B cell (primary cell): ENCODE data around the gene KAT2A. TPM values are rescaled to one million over a fixed set of nuclear protein-coding genes. Genes with fewer than 3 reads are reported as not detected.

Experiments
- ATAC-seq: fragments of 200-7000 bp; cut with Tn5 transposase; one replicate; pipeline ENCODE4 v1.10.0; 2021; ENCODE audit warnings: low read depth, mild to moderate bottlenecking, moderate number of reproducible peaks, moderate library complexity
- CTCF ChIA-PET: fragments of 350-600 bp; sonication (Branson Sonifier 250); formaldehyde crosslinking; loops from one replicate; lab custom pipeline; 2021; ENCODE audit warnings: antibody characterized with exemption, inconsistent platforms; lab: Charles Lee
- POLR2A ChIA-PET: fragments of 350-600 bp; sonication (Branson Sonifier 250); formaldehyde crosslinking; loops from one replicate; lab custom pipeline; 2021; ENCODE audit warnings: antibody characterized with exemption; lab: Charles Lee
- DNase-seq: peaks from one replicate; pipeline ENCODE4 v3.0.0; 2013
- H2AFZ ChIP-seq: 2 replicates; pipeline ENCODE4 v1.6.1; 2012; ENCODE audit warnings: mild to moderate bottlenecking, low read depth, low read length; ENCODE audit not compliant: insufficient read depth, poor library complexity, severe bottlenecking
- H3K27ac ChIP-seq, 2 donors: 1 replicate in 1 of 2; 2 replicates in 1 of 2; pipeline ENCODE4 v1.5.1; 2012 to 2013; ENCODE audit warnings: low read length in 2 of 2, mild to moderate bottlenecking in 2 of 2, moderate library complexity in 1 of 2
- H3K27me3 ChIP-seq, 4 experiments: fragments of 200-600 bp in 1 of 4; sonication (generic) in 1 of 4; replicated peaks in 1 of 4; 1 replicate in 2 of 4; 2 replicates in 2 of 4; pipeline versions ENCODE4 v1.6.1 to v1.7.0; 2013 to 2016; ENCODE audit warnings: low read length in 3 of 4, mild to moderate bottlenecking in 2 of 4, mixed read lengths in 1 of 4, moderate library complexity in 1 of 4; ENCODE audit not compliant: insufficient read depth in 4 of 4, control insufficient read depth in 3 of 4; ENCODE audit errors: control extremely low read depth in 1 of 4
- H3K36me3 ChIP-seq, 2 experiments: replicated peaks in 1 of 2; 1 replicate in 1 of 2; 2 replicates in 1 of 2; pipeline versions ENCODE4 v1.6.1 to v1.7.1; 2013; ENCODE audit warnings: low read length in 1 of 2; ENCODE audit not compliant: insufficient read depth in 2 of 2, control insufficient read depth in 1 of 2; ENCODE audit errors: control extremely low read depth in 1 of 2, extremely low read depth in 1 of 2
- H3K4me1 ChIP-seq, 2 donors: fragments of 200-600 bp in 1 of 2; sonication (generic) in 1 of 2; 1 replicate in 1 of 2; 2 replicates in 1 of 2; pipeline versions ENCODE4 v1.5.1 to v1.6.1; 2013 to 2017; ENCODE audit warnings: low read length in 2 of 2; ENCODE audit not compliant: control insufficient read depth in 2 of 2, insufficient read depth in 2 of 2
- H3K4me2 ChIP-seq: replicated peaks from 2 replicates; pipeline ENCODE3; 2012; ENCODE audit warnings: mild to moderate bottlenecking, low read depth, low read length; ENCODE audit not compliant: poor library complexity, severe bottlenecking
- H3K4me3 ChIP-seq, 5 experiments: fragments of 200-600 bp in 1 of 5; sonication (generic) in 1 of 5; 1 replicate in 3 of 5; 2 replicates in 2 of 5; pipeline versions ENCODE4 v1.5.1 to v1.7.0; 2011 to 2016; ENCODE audit warnings: low read length in 4 of 5, mild to moderate bottlenecking in 4 of 5, low read depth in 2 of 5, control low read depth in 1 of 5, moderate library complexity in 1 of 5; ENCODE audit not compliant: insufficient read depth in 1 of 5; ENCODE audit errors: control extremely low read depth in 1 of 5, extremely low read depth in 1 of 5
- H3K79me2 ChIP-seq: fragments of 200-600 bp; sonication (generic); one replicate; pipeline ENCODE4 v1.6.0; 2016; ENCODE audit warnings: low read length; ENCODE audit not compliant: control insufficient read depth, insufficient read depth
- H3K9ac ChIP-seq: fragments of 200-600 bp; sonication (generic); 2 replicates; pipeline ENCODE4 v1.6.1; 2017; ENCODE audit warnings: mild to moderate bottlenecking, low read length, moderate library complexity
- H3K9me3 ChIP-seq, 3 donors: one replicate each; pipeline versions ENCODE4 v1.6.1 to v1.7.1; 2013; ENCODE audit warnings: low read length in 2 of 3; ENCODE audit not compliant: control insufficient read depth in 2 of 3, insufficient read depth in 1 of 3; ENCODE audit errors: control extremely low read depth in 1 of 3
- H4K20me1 ChIP-seq: 2 replicates; pipeline ENCODE4 v1.6.0; 2012; ENCODE audit warnings: mild to moderate bottlenecking, low read length; ENCODE audit not compliant: insufficient read depth, control insufficient read depth, poor library complexity, severe bottlenecking
- H3K27ac Mint-ChIP-seq: one replicate; pipeline ENCODE4 v1.8.0; 2021; ENCODE audit warnings: mixed read lengths
- H3K27me3 Mint-ChIP-seq: one replicate; pipeline ENCODE4 v1.8.0; 2021; ENCODE audit warnings: mixed read lengths
- H3K4me1 Mint-ChIP-seq: one replicate; pipeline ENCODE4 v1.8.0; 2021; ENCODE audit warnings: mixed read lengths
- H3K4me3 Mint-ChIP-seq: one replicate; pipeline ENCODE4 v1.8.0; 2021; ENCODE audit warnings: mixed read lengths
- H3K9me3 Mint-ChIP-seq: one replicate; pipeline ENCODE4 v1.8.0; 2022; ENCODE audit warnings: mixed read lengths; ENCODE audit not compliant: insufficient read depth
- CTCF ChIP-seq: fragments of 200-600 bp; IDR thresholded peaks from one replicate; pipeline ENCODE4 v1.8.0; 2022; ENCODE audit warnings: antibody characterized with exemption, mild to moderate bottlenecking
- EZH2 ChIP-seq: IDR thresholded peaks from 2 replicates; pipeline ENCODE4 v1.6.1; 2012; ENCODE audit warnings: borderline replicate concordance, low read depth, mild to moderate bottlenecking, moderate library complexity, low read length; ENCODE audit not compliant: insufficient read depth, poor library complexity, severe bottlenecking
- WGBS: methylation state at CpG from one replicate; pipeline ENCODE4 v1.1.5; 2013; ENCODE audit warnings: missing lambda C conversion rate; ENCODE audit not compliant: insufficient coverage; 5-methylcytosine and 5-hydroxymethylcytosine counted together
- intact Hi-C: fragments of 100-400 bp; cut with micrococcal nuclease; formaldehyde crosslinking; loops from one replicate; pipeline ENCODE4 v1.10.0; 2022
- polyA plus RNA-seq: library from polyadenylated mRNA; depleted of rRNA; stranded (reverse); fragments of >200 nt; gene quantifications from 2 replicates; pipeline ENCODE4 v1.2.3, GENCODE V29; 2012
- total RNA-seq, 2 donors: library from RNA; stranded (reverse); fragments of 120-200 nt in 1 of 2; gene quantifications; 1 replicate in 1 of 2; 2 replicates in 1 of 2; pipeline versions ENCODE4 v1.2.3 to v1.2.4, GENCODE V29; 2013 to 2022

The KAT2A gene
- total and polyA plus RNA-seq, 2 donors (not counting 1 experiment from before 2014, with no cell fraction given) = 66.3 to 155 TPM

- Histone ChIP-seq H3K4me3 (no peak overlapping the region), H3K79me2 (peaks cover 10% of the 10 kb centered on the region), H4K20me1 (no peaks in the 10 kb centered on the region), H3K9ac (no peak overlapping the region), H2AFZ (no peak overlapping the region), H3K4me2 (peak overlapping the region; percentile 68), H3K4me1 (peaks cover 37 to 56% of the 10 kb centered on the region in 2 donors), H3K36me3 (peaks cover 0 to 30% of the 10 kb centered on the region in 2 experiments), H3K27ac (peak overlapping the region in 1 of 2 donors; percentile 77), H3K9me3 (no peaks in the 10 kb centered on the region), H3K27me3 (no peaks in the 10 kb centered on the region)
- Mint-ChIP-seq H3K4me3 (peak overlapping the region; percentile 6), H3K27ac (peak overlapping the region; percentile 24), H3K9me3 (no peaks in the 10 kb centered on the region), H3K4me1 (peaks cover 55% of the 10 kb centered on the region), H3K27me3 (no peaks in the 10 kb centered on the region)
- POLR2A ChIA-PET = interaction anchor here (2.4 kb wide), 1 partner anchor 91 kb away, joined by 11 read pairs; no protein-coding TSS in a partner anchor
- TF ChIP-seq CTCF = peak; percentile 80
- no peak for TF ChIP-seq EZH2
- intact Hi-C loops = loop anchor here (1.0 to 10.0 kb wide), 8 partner anchors 10 to 379 kb away; partner anchors contain the start of genes NKIRAS2, ODAD4 and STAT3
- peak; percentile 44 for ATAC-seq
- CTCF ChIA-PET = interaction anchor here (1.1 to 7.0 kb wide), 16 partner anchors 9 to 184 kb away, joined by 3 to 115 read pairs (median 10); partner anchors contain the start of genes CNP, DNAJC7, KCNH4 and NKIRAS2
- DNase-seq = peak; percentile 90
- WGBS = 51% methylated on average over 18 of the region's 18 CpGs
Measured at GRCh38 chr17:42116705-42117396, 4.3 kb downstream of the KAT2A start.

GRCh38 chr17:42114118-42114517, 7.0 kb downstream of the KAT2A start:
- Mint-ChIP-seq H3K4me1 (peaks cover 54% of the 10 kb centered on the region), H3K4me3 (peak overlapping the region; percentile 62)
- no peak for ATAC-seq

More at GRCh38 chr17:42114118-42114517, 7.0 kb downstream of the KAT2A start:
- H3K27ac Mint-ChIP-seq = peak overlapping the region; percentile 76
- peaks cover 14% of the 10 kb centered on the region for H3K79me2 ChIP-seq
- ChIA-PET CTCF (interaction anchor here (1.0 to 6.9 kb wide), 6 partner anchors 47 to 151 kb away, joined by 3 to 115 read pairs (median 12); partner anchors contain the start of genes CNP, DNAJC7 and NKIRAS2), POLR2A (interaction anchor here (0.6 to 1.5 kb wide), 4 partner anchors 10 to 416 kb away, joined by 3 to 4 read pairs (median 3); partner anchors contain the start of gene CNP)
- TF ChIP-seq EZH2 = no peak
- no peak for TF ChIP-seq CTCF
- no peak overlapping the region for H3K27ac ChIP-seq
- peaks cover 35 to 49% of the 10 kb centered on the region in 2 donors for H3K4me1 ChIP-seq
- intact Hi-C loops = loop anchor here (10.0 kb wide), 1 partner anchor 271 kb away; the partner anchor contains the start of gene STAT3
- H3K27me3 Mint-ChIP-seq = no peaks in the 10 kb centered on the region
- H3K4me3 ChIP-seq = no peak overlapping the region
- no peak overlapping the region for H3K4me2 ChIP-seq
- no peaks in the 10 kb centered on the region for H4K20me1 ChIP-seq
- H3K27me3 ChIP-seq = no peaks in the 10 kb centered on the region
- DNase-seq = peak; percentile 8
- H3K36me3 ChIP-seq = peaks cover 0 to 33% of the 10 kb centered on the region in 2 experiments
- no peak overlapping the region for H2AFZ ChIP-seq
- no peaks in the 10 kb centered on the region for H3K9me3 Mint-ChIP-seq
- no peak overlapping the region for H3K9ac ChIP-seq
- no peaks in the 10 kb centered on the region for H3K9me3 ChIP-seq
- WGBS = no CpG with 5 or more reads among the region's 9 CpGs
